GM21360 (cell line): Measurements from ENCODE around the gene EHD4.
A peak's percentile ranks its signal among the peaks of the same experiment; 100 is the strongest.

Source experiments
- ATAC-seq: cut with Tn5 transposase; IDR thresholded peaks from one replicate; pipeline ENCODE4 v1.9.1; 2021; ENCODE audit warnings: mild to moderate bottlenecking, moderate library complexity; ENCODE audit not compliant: unreplicated experiment

The EHD4 gene

DNA sequence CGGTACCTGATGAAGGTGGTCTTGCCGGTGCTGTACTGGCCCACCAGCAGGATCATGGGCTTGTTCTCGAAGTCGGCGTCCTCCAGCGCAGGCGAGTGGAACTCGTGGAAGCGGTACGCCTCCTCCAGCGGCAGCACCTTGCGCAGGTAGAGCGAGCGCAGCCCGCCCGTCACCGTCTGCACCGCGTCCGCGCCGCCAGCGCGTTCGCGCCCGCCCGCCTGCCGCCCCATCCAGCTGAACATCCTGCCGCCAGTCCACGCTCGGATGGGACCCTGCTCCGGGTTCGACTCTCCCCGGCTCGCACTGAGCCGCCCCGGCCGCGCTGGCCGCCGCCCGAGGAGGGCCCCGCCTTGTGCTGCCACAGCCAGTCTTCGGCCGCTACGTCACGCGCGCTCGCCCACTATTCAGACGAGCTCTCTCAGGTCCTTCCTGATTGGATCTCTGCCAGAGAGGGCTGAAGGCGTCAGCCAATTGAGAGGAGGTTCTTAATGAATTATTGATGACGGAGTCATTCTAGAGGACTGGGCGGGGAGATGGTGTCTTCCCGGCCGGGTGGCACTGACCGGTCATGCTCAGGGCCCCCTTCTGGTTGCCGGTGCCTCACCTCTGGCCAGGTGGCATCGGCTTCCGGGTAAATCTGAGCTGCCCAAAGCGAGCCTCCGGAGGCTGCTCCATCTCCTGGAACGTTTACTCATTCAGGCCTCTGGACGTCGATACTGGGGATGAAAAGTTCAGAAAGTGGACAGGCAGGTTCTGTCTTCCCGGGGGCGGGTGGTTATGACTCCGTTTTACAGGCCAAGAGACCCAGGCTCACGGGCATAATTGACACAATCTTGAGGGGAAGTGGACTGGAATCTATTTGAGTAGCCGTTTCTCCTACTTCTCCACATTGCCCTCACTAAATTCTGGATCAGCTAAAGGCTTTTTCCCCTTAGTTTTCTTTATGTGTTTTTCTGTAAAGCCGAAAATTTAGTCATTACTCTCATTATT, at the start of gene EHD4:
Gene EHD4, minus strand, starts transcription at position 305 of the 990 bp plus-strand sequence. Its CDS starts 63 bp downstream, at position 242.
- ATAC-seq: peak; percentile 71

DNA sequence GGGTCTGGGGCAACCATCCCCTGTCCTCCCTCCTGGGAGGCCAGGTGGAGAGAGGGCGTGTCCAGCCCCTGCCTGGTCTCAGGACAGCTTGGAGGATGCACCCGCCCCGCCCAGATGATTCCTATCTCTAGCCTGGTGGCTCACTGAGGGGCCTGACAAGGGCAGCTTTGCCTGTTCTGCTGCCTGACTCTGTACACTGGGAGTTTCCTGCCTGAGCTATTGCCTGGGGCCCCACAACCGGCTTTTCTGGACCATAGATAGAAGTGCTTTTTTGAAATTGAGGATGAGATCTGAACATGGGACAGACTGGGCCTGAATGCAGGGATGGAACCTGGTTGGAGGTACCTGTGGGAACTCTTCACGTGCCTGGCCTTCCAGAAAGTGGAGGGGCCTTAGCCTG, 49.2 kb upstream of the EHD4 start:
- ATAC-seq: no peak

DNA sequence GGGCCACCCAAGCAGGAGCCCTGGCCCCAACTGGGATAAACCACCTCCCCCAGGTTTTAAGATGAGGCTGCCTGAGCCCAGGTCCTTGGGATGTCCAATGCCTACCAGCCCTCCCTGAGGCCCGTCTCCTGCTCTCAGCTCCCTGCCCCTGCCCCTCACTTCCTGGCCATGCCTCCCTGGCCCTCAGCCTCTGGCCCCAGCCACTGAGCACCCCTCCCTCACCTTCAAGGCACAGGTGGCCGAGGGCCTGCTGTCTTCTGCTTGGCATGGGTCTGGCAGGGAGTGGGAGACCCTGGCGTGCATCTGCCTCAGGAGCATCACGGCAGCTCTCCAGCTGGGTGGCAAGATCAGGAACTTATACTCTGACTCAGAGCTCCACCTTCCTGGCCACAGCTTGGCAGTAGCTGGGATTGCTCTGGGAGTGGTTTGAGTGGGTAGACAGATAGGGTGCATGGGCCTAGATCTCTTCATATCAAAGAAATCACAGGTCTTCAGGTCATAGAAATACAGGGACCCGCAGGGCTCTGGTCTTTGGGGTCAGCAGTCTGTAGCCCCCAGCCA, 48.4 kb upstream of the EHD4 start, which contains the start of gene PLA2G4E:
Gene PLA2G4E, minus strand, starts transcription at position 330 of the 561 bp plus-strand sequence. Its CDS starts 12 bp downstream, at position 318.
- ATAC-seq: no peak

DNA sequence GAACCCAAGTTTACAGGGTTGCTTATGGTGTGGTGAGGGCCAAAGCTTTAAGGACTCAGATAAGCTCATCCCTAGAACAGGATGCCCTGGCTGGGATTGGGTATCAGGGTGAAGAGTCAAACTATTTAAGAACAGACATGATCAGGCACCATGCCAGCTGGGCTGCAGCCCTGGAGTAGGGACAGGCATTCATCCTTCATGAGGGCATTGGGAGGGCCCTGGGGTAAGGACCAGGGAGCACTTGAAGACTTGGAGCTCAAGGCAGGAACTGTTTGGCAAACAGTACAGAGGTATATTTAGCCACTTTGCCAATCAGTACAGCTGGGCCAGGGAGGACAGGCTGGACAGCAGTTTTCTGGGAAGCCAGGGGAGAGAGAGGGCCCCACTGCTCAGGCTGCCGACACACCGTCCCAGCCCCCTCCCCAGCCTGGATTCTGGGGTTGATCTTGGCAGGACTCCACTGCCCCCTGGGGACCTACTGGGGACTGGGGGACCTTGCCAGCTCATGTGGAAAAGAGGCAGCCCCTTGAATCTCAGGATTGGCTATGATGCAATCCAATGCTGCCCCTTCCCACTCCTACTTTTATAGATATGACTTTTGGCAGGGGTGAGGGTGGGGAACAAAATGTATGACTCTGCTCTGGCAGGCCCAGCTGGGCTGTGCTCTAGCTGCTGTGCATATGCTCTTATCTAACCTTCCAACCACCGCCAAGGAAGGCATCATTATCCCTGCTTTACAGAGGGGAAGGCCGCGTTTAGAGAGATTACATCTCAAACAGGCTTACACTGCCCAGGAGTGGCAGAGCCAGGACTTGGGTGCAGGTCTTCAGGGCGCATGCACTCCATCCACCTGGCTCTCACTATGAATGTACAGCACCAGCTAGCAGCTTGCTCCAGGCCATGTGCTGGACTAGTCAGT, 46.2 kb upstream of the EHD4 start:
- ATAC-seq: no peak

GRCh38 chr15:42016971-42017370, 44.6 kb upstream of the EHD4 start:
- ATAC-seq: no peak

- ATAC-seq: no peak
Measured at GRCh38 chr15:42014406-42014805, 42.0 kb upstream of the EHD4 start.

- no peak for ATAC-seq
Measured at GRCh38 chr15:42012928-42013482, 40.6 kb upstream of the EHD4 start.

GRCh38 chr15:42012241-42012640, 39.9 kb upstream of the EHD4 start:
- ATAC-seq: no peak

DNA sequence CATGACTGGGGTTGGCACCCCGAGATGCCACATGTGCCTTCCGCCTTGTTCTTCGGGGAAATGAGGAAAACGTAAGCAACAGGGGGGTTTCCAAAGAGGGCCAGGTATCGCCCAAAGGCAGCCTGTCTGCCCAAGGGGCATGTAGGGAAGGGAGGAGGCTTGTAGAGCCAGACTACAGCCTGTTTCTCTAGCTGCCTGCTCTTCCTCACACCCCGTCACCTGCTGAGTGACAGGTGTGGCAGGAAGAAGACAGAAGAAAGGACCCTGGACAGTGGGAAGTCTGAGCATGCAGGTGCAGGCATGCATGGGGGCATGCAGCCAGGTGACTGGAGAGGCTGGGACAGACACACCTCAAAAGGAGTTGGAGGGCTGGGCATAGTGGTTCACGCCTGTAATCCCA, 38.7 kb upstream of the EHD4 start:
- no peak for ATAC-seq

- peak; percentile 65 for ATAC-seq
Measured at GRCh38 chr15:42010434-42010833, 38.1 kb upstream of the EHD4 start.

- no peak for ATAC-seq
Measured at GRCh38 chr15:42009474-42009873, 37.1 kb upstream of the EHD4 start.

- ATAC-seq: no peak
Measured at GRCh38 chr15:42009022-42009421, 36.7 kb upstream of the EHD4 start.

DNA sequence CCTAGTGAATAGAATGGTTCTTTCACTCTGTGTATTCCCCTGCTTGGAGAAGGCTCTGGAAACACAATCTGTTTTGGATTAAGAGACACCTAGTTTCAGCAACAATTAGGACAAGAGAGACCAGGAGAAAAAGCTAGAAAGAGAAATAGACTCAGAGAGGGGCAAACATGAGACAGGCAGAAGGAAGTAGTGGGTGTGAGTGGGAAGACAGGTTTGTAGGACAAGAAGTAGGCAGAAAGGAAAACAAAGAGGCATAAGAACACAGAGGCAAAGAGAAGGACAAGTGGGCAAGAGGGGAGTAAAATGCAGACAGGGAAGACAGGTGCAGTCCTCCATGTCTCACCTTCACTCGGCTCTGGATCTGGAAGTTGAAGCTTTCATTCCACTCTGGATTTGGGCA, 35.0 kb upstream of the EHD4 start:
- ATAC-seq: no peak

DNA sequence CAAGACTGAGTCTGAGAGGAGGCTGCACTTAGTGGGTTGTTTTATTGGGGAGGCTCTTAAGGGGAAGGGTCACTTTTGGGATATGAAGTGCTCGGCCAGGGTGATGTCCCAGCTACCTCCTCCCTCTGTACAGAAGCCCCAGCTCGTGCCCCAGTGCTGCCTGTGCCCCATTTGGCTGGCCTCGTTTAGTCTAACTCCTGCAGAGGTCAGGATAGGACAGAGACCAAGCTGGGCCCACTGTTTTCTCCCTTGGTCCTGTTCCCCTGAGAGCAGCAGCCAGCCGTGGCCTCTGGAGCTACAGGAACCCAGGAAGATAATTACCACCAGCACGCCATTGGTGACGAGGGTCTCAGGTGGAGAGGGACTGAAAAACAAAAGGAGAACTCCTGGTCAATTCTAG, 30.0 kb upstream of the EHD4 start:
- ATAC-seq: no peak

- ATAC-seq: no peak
Measured at GRCh38 chr15:42001236-42001635, 28.9 kb upstream of the EHD4 start.

DNA sequence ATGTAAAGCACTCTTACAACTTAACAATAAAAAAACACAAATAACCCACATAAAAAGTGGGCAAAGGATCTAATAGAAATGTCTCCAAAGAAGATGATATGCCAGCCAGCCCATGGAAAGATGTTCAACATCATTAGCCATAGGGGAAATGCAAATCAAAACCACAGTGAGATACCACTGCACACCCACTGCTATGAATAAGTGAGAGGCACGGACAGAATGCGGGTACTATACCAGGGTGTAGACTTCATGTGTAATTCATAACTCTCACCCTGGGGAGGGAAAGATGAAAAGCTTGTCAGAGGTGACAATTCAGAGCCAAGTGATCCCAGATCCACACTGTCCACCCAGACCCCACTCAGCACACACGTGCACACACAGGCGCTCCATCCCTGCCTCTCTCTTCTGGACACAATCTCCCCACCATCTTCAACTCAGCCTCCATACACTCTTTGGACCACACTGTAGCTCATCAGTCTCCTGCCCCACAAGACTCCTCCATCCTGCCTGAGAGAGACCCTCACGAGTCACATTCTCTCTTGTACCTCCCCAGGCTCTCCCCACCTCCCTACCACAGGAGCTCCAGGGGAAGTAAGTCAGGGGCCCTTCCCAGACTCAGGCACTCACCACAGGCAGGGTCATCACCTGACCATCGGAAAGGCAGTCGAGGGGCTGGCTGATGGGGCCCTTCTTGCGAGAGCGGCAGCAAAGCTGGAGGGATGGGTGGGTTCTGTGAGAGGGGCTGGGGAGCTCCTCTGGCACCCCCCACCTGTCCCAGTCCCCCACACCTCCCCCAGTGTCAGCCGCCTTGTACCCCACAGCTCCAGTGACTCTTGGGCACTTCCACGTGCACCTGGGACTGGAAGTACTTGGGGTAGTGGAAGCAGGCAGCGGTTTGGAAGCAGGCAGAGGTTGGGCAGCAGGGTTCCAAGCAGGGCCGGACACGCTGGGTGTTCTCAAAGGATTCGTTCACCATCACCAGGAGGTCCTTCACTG, 27.2 kb upstream of the EHD4 start:
- ATAC-seq: no peak

- ATAC-seq: no peak
Measured at GRCh38 chr15:41997845-41998244, 25.5 kb upstream of the EHD4 start.

- no peak for ATAC-seq
Measured at GRCh38 chr15:41996921-41997592, 24.7 kb upstream of the EHD4 start.

DNA sequence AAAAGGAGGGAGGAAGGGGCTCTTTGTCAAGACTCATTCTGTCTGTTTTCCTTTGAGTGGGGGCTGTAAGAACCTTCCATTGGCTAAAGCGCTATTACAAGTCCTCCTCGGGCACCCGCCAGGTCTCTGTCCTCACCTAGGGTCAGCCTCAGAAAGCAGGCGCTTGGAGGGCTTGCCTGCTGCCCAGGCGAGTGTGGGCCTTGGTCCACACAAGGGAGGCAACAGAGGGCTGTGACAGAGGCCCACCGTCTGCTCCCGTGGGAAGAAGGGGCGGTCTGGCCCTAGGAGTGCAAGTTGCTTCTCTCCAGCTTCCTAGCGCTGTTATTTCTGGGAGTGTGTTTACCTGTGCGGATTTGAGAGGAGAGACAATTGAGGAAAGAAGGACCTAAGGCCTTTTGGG, 24.0 kb upstream of the EHD4 start:
- no peak for ATAC-seq
